ENCODE data around the gene TGOLN2.

Gene TGOLN2

DNA sequence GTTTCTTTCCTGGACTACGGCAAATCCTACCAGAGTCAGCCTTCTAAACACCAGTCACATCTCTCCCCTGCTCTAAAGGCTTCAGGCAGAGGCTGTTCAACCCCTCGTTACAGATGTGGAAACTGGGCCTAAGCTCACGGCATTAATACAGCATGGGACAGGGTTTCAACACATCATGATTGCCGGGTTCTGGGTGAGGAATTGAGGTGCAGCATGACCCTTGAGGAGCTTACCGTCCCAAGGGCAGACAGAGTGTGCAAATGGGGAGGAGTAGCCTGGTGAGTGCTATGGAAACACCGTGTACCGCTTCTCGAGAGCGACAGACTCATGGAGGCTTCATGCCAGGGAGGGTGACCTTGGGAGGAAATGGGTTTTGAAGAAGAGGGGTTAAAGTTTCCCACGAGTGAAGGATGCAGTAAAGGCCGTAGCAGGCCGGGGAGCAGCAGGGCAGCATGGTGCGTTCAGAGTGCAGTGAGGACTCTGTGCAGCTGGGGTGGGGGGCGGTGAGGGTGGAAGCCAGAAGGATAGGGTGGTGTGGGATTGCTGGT lies 51.1 kb downstream of the TGOLN2 start:
- H3K27ac ChIP-seq: no peak overlapping the region
- no peak for TF ChIP-seq ZFX (IDR thresholded peaks at IDR 0.05; ENCODE audit: borderline replicate concordance)
- TF ChIP-seq, protein P1, sequence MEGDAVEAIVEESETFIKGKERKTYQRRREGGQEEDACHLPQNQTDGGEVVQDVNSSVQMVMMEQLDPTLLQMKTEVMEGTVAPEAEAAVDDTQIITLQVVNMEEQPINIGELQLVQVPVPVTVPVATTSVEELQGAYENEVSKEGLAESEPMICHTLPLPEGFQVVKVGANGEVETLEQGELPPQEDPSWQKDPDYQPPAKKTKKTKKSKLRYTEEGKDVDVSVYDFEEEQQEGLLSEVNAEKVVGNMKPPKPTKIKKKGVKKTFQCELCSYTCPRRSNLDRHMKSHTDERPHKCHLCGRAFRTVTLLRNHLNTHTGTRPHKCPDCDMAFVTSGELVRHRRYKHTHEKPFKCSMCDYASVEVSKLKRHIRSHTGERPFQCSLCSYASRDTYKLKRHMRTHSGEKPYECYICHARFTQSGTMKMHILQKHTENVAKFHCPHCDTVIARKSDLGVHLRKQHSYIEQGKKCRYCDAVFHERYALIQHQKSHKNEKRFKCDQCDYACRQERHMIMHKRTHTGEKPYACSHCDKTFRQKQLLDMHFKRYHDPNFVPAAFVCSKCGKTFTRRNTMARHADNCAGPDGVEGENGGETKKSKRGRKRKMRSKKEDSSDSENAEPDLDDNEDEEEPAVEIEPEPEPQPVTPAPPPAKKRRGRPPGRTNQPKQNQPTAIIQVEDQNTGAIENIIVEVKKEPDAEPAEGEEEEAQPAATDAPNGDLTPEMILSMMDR (IDR thresholded peaks at IDR 0.05): no peak

- H3K27ac ChIP-seq: no peak overlapping the region
- no peak for TF ChIP-seq ZFX (IDR thresholded peaks at IDR 0.05; ENCODE audit: borderline replicate concordance)
- TF ChIP-seq, protein P1 (IDR thresholded peaks at IDR 0.05): no peak
These were observed 51.7 kb downstream of the TGOLN2 start for GRCh38 chr2:85275984-85276540.

DNA sequence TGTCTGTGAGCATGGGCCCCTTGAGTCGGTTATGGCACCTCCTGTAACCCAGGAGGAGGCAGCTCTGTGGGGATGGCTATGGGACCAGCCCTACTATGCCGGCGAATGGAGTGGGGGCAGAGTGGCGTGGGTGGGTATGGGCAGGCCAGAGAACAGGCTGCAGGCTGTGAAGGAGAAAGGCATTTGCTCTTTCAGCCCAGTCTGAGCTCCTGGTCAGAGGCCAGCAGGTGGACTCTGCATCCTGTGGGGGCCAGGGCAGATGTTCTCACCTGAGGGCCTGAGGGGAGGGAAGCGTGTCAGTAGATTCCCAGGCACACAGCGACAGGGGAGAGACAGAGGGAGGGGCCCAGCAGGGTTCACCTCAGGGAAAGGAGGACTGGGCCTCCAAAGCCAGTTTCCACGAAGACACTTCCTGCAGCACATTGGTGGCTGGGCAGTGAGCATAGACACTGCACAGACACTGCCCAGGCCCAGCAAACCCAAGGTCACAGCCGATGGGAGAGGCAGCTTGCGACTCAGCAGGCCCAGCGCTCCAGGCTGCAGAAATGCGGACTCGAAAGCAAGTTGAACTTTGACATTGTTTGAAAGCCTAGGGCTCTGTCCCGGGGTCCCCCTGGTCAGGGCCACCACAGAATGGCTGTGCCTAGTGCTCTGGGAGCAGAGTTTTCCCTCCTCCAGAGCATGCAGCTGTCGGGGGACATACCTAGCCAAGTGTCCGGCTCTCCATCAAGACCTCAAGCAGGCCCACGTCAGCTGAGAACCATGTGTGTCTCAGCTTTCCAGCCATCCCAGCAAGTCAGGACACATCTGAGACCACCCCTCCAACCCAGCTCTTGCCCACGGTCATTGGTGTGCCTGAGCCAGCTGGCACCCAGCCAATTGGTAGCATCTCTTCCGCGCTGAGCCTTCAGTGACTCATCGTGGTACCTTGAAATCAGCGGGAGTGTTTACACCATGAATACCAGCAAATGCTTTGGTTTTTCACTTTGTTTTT lies 53.8 kb downstream of the TGOLN2 start:
- H3K27ac ChIP-seq: no peak overlapping the region

DNA sequence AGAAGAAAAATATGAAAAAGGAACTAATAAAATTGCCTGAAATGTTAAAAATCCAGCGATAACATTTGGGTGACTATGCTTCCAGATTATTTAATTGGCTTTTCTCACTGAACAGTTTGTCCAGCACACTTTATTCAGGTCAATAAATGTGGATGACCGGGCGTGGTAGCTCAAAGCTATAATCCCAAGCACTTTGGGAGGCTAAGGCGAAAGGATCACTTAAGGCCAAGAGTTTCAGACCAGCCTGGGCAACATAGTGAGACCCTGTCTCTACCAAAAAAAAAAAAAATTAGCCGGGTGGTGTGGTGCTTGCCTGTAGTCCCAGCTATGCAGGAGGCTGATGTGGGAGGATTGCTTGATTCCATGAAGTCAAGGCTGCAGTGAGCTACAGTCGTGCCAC lies 55.4 kb downstream of the TGOLN2 start:
- TF ChIP-seq ZFX (IDR thresholded peaks at IDR 0.05; ENCODE audit: borderline replicate concordance): no peak
- TF ChIP-seq, protein P1 (IDR thresholded peaks at IDR 0.05): no peak
- no peak overlapping the region for H3K27ac ChIP-seq

More for the DNA sequence above, 53.8 kb downstream of the TGOLN2 start:
- TF ChIP-seq, protein P1 (IDR thresholded peaks at IDR 0.05): no peak
- no peak for TF ChIP-seq ZFX (IDR thresholded peaks at IDR 0.05; ENCODE audit: borderline replicate concordance)

GRCh38 chr2:85269959-85270358 lies 57.8 kb downstream of the TGOLN2 start:
- no peak for TF ChIP-seq ZFX (IDR thresholded peaks at IDR 0.05; ENCODE audit: borderline replicate concordance)
- TF ChIP-seq, protein P1 (IDR thresholded peaks at IDR 0.05): no peak
- no peak overlapping the region for H3K27ac ChIP-seq
